GM18498 (cell line): ENCODE results near the gene HSP90B1.

Source experiments
- ATAC-seq: cut with Tn5 transposase; IDR thresholded peaks from one replicate; pipeline ENCODE4 v1.9.1; 2021; ENCODE audit warnings: mild to moderate bottlenecking, moderate library complexity; ENCODE audit not compliant: unreplicated experiment

The HSP90B1 gene

GRCh38 chr12:103929046-103929783 lies 995 bp upstream of the HSP90B1 start:
- ATAC-seq: peak; percentile 22

GRCh38 chr12:103929784-103930033 lies 501 bp upstream of the HSP90B1 start:
- ATAC-seq: no peak

- ATAC-seq: no peak
Observed at GRCh38 chr12:103930787-103931735, 851 bp downstream of the HSP90B1 start.

DNA sequence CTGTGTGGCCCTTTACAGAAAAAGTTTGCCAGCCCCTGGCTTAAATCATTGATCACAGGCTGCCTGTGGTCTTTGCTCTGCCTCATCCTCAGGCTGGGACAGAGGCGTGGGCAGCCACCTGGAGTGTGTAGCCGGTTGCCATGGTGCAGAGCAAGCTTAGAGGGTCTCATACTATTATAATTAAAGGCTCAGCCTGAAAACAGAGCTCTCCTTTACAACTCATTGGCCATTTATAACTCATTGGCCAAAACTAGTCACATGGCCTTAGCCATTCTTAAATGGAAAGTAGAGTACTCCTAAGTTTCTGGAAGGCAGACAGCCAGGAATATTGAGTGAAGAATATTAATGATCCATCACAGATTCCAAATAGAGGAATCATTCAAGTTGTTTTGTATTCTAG lies 3.0 kb downstream of the HSP90B1 start:
- no peak for ATAC-seq

GRCh38 chr12:103936679-103937078 lies 6.5 kb downstream of the HSP90B1 start:
- no peak for ATAC-seq

GRCh38 chr12:103944964-103945363 lies 14.8 kb downstream of the HSP90B1 start:
- ATAC-seq: no peak

DNA sequence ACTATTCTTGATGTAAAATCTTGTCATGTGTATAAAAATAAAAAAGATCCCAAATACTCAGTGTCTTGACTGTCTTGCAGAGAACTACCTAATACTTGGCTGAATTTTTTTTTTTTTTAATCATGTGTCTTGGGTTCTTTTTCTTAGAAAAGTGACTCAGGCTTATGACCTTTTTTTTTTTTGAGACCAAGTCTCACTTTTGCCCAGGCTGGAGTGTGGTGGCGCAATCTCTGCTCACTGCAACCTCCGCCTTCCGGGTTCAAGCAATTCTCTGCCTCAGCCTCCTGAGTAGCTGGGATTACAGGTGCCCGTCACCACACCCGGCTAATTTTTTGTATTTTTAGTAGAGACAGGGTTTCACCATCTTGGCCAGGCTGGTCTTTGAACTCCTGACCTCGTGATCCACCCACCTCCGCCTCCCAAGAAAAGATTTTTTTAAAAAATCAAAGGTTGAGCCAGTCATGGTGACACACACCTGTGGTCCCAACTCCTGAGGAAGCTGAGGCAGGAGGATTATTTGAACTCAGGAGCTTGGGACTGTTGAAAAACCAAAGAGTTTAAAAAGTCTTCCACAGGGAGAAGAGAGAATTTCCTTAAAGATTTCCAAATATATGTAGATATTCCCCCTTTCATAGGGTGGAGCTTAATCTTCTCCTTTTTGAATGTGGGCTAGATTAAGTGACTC lies 17.8 kb downstream of the HSP90B1 start:
- no peak for ATAC-seq

GRCh38 chr12:103948746-103949406 lies 18.7 kb downstream of the HSP90B1 start:
- no peak for ATAC-seq

GRCh38 chr12:103952497-103952896 lies 22.3 kb downstream of the HSP90B1 start:
- no peak for ATAC-seq

DNA sequence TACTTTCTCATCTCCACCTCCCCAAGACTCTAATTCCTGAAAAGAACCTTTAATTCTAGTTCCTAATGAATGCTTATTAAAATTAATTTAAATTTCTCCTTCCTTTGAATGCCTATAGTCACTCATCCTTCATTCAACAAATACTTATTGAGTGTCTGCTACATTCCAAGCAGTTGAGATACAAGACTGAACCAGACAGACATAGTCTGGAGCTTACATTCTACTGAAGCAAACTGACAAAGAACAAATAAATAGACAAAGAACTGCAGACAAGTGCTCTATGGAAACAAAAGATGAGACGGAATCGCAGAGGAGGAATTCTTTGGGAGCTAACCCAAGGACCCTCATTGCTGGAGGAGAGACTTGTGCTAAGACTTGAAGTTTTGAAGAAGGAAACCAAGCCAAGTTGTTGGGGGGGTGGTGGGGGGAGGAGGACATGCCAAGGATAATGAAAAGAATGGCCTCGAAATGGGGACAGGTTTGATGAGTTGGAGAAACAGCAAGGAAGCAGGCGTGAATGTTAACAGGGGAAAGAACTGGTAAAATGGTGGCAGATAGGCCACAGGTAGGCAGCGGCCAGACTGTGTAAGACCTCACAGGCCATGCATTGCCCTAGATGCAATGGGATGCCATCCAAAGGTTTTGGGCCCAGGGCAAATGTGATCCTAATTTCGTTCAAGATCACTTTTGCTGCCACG lies 25.8 kb downstream of the HSP90B1 start:
- no peak for ATAC-seq

GRCh38 chr12:103956509-103957027 lies 26.4 kb downstream of the HSP90B1 start:
- ATAC-seq: peak; percentile 39

GRCh38 chr12:103957865-103958388 lies 27.7 kb downstream of the HSP90B1 start:
- no peak for ATAC-seq

DNA sequence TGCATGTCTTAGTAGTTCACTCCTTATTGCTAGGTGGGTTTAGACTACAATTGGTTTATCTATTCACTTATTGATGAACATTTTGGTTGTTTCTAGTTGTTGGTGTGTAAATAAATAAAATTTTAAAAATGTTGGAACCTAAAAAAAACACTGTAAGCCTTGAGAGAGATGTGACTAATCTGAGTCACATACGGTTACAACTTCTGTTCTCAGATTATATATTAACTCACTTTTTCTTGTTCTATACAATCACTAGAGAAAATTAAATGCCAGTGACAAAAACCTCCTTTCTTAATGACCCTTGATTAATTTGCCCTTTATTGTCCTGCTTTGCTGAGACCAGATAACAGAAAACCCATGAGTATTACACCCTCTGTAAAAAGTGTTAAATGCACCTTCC lies 28.4 kb downstream of the HSP90B1 start:
- no peak for ATAC-seq

DNA sequence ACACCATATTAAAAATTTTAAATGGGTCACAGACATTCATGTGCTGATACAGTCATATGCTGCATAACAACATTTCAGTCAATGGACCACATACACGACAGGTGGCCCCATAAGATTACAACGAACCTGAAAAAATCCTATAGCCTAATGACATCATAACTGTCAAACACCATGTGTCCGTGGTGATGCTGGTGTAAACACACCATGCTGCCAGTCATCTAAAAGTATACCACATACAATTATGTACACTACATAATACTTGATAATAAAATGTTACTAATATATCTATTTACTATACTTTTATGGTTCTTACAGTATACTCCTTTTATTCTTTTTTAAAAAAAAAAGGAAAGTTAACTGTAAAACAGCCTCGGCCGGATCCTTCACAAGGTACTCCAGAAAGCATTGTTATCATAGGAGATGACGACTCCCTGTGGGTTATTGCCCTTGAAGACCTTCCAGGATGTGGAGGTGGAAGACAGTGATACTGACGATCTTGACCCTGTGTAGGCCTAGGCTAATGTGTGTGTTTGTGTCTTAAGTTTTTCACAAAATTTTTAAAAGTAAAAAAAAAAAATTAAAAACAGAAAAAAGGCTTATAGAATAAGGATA lies 30.5 kb downstream of the HSP90B1 start:
- no peak for ATAC-seq

DNA sequence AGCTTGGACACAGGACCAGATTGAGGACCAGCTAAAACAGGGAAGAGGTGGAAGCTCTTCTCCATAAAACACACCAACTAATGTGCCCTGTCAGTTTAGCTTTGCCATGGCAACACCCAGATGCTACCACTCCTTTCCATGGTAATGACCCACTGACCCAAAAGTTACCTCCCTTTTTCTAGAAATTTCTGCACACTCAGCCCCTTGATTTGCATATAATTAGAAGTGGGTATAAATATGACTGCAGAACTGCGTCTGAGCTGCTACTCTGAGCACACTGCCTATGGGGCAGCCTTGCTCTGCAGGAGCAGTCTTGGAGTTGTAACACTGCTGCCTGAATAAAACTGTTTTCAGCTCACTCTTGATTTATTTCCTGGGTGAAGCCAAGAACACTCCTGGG lies 32.3 kb downstream of the HSP90B1 start:
- ATAC-seq: no peak

GRCh38 chr12:103964805-103965204 lies 34.6 kb downstream of the HSP90B1 start:
- no peak for ATAC-seq

DNA sequence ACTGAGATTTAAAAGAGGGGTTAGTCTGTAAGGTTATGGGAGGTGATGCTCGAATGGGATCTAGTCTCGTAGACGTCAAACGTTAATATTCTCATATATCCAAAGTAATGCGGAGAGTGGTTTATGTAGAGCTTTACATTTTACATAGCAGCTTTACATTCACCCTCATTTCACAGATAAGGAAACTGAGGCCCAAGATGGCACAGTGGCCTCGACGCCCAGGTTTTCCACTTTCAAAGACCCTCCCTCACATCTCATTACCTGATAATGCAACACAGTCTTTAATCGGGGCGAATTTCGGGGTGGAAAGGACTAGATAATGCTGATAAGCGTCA lies 35.0 kb downstream of the HSP90B1 start:
- ATAC-seq: no peak

DNA sequence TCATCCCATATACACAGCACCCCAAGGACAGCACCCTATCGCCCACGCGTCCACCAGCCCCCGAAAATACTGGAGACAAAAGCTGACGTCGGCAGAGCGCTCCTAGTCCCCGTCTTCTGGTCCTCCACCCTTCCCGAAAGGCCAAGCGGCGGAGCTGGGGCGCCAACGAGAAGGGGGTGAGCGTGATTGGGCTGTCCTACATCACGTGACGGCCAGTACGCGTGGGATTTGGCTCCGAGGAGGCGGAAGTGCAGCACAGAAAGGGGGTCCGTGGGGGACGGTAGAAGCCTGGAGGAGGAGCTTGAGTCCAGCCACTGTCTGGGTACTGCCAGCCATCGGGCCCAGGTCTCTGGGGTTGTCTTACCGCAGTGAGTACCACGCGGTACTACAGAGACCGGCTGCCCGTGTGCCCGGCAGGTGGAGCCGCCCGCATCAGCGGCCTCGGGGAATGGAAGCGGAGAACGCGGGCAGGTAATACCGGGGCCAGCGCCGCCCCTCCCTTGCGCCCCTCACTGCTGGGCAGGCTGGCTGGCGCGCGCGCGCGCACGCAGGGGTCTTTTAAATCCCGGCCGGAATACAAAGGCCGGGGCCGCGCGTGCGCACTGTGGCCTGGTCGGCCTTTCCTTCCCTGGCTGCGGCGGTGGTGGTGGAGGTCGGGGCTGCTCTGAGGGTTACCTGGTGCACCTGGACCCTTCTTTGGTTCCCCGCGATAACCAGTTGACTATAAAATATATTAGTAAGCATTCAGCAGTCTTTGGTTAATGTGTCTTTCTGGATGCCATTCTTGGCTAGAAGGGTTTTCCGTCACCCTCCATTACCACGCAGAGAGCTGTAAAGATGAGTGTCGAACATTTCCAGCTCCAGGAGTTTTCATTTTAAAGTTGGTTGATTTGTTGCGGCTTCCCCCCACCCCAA lies 35.6 kb downstream of the HSP90B1 start, which contains the start of gene TDG:
Gene TDG, plus strand, starts transcription at position 283 of the 915 bp plus-strand sequence. Its CDS starts 166 bp downstream, at position 449.
- peak; percentile 93 for ATAC-seq

GRCh38 chr12:103966736-103967135 lies 36.5 kb downstream of the HSP90B1 start:
- no peak for ATAC-seq
